T-helper 2 cell treated with Interferon-gamma antibody and Interleukin-4, amounts not matched to agents 5 μg/mL and 100 μg/mL, for 36 hours (primary cell): ENCODE data around the gene PHAF1.
"Not testable (repeated sequence)": the region's sequence is repeated elsewhere in the genome, so short reads cannot be mapped to it uniquely, and the experiment has no call there.

Experiments
- DNase-seq: peaks from one replicate; pipeline ENCODE4 v3.0.0; 2021; ENCODE audit warnings: low spot score
- H3K27ac Mint-ChIP-seq: one replicate; pipeline ENCODE4 v1.8.0; 2021; ENCODE audit warnings: mild to moderate bottlenecking, mixed read lengths
- H3K27me3 Mint-ChIP-seq: one replicate; pipeline ENCODE4 v1.8.0; 2021; ENCODE audit warnings: low read depth, mixed read lengths
- H3K36me3 Mint-ChIP-seq: one replicate; pipeline ENCODE4 v1.8.0; 2021; ENCODE audit warnings: low read depth, mixed read lengths
- H3K4me1 Mint-ChIP-seq: one replicate; pipeline ENCODE4 v1.8.0; 2021; ENCODE audit warnings: low read depth, mixed read lengths
- H3K4me3 Mint-ChIP-seq: one replicate; pipeline ENCODE4 v1.8.0; 2022; ENCODE audit warnings: mild to moderate bottlenecking, moderate library complexity, mixed read lengths
- H3K9me3 Mint-ChIP-seq: one replicate; pipeline ENCODE4 v1.8.0; 2021; ENCODE audit warnings: mixed read lengths

PHAF1 gene

GRCh38 chr16:67114793-67115192 is 5.1 kb downstream of the PHAF1 start:
- H3K4me1 Mint-ChIP-seq = peaks cover 11% of the 10 kb centered on the region
- no peak overlapping the region for H3K4me3 Mint-ChIP-seq
- no peak overlapping the region for H3K27ac Mint-ChIP-seq

DNA sequence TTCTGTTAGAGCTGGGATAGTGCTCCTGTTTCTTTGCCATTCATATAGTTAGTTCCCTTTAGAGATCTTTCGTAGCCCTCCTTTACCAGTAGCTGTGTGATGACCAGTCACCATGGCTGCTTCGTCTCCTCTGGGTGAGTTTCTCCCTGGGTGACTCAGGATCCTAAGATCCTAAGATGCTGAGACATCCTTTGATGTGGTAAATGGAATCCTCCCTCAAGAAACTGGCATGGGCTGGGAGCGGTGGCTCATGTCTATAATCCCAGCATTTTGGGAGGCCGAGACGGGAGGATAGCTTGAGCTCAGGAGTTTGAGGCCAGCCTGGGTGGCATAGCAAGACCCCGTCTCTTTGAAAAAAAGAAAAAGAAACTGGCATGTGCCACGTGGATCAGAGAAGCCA is 5.9 kb downstream of the PHAF1 start:
- DNase-seq = no peak
- H3K27me3 Mint-ChIP-seq = no peaks in the 10 kb centered on the region
- H3K27ac Mint-ChIP-seq = no peak overlapping the region
- H3K4me1 Mint-ChIP-seq = peaks cover 11% of the 10 kb centered on the region
- peaks cover 3% of the 10 kb centered on the region for H3K36me3 Mint-ChIP-seq
- no peaks in the 10 kb centered on the region for H3K9me3 Mint-ChIP-seq
- no peak overlapping the region for H3K4me3 Mint-ChIP-seq

More at GRCh38 chr16:67114793-67115192, 5.1 kb downstream of the PHAF1 start:
- DNase-seq = no peak
- no peaks in the 10 kb centered on the region for H3K9me3 Mint-ChIP-seq
- H3K27me3 Mint-ChIP-seq = no peaks in the 10 kb centered on the region
- H3K36me3 Mint-ChIP-seq = no peaks in the 10 kb centered on the region

- Mint-ChIP-seq H3K4me3 (no peak overlapping the region), H3K9me3 (no peaks in the 10 kb centered on the region), H3K4me1 (peaks cover 4% of the 10 kb centered on the region), H3K27me3 (no peaks in the 10 kb centered on the region), H3K36me3 (peaks cover 5% of the 10 kb centered on the region), H3K27ac (no peak overlapping the region)
- DNase-seq = no peak
Measured at GRCh38 chr16:67116388-67117311, 6.9 kb downstream of the PHAF1 start.

DNA sequence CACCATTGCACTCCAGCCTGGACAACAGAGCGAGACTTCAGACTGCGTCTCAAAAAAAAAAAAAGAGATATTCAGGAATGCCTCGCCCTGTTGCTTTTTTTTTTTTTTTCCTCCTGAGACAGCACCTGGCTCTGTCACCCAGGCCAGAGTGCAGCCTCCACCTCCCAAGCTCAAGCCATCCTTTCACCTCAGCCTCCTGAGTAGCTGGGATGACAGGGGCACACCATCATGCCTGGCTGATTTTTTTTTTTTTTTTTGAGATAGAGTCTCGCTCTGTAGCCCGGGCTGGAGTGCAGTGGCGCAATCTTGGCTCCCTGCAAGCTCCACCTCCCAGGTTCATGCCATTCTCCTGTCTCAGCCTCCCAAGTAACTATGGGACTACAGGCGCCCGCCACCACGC is 8.0 kb downstream of the PHAF1 start:
- peaks cover 4% of the 10 kb centered on the region for H3K4me1 Mint-ChIP-seq
- no peaks in the 10 kb centered on the region for H3K27me3 Mint-ChIP-seq
- H3K4me3 Mint-ChIP-seq = no peak overlapping the region
- H3K36me3 Mint-ChIP-seq = peaks cover 5% of the 10 kb centered on the region
- H3K9me3 Mint-ChIP-seq = no peaks in the 10 kb centered on the region
- no peak overlapping the region for H3K27ac Mint-ChIP-seq
- no peak for DNase-seq

GRCh38 chr16:67120025-67120424 is 10.3 kb downstream of the PHAF1 start:
- Mint-ChIP-seq H3K36me3 (peaks cover 14% of the 10 kb centered on the region), H3K27ac (no peak overlapping the region), H3K27me3 (no peaks in the 10 kb centered on the region), H3K9me3 (no peaks in the 10 kb centered on the region), H3K4me3 (no peak overlapping the region), H3K4me1 (peaks cover 3% of the 10 kb centered on the region)
- DNase-seq = no peak

DNA sequence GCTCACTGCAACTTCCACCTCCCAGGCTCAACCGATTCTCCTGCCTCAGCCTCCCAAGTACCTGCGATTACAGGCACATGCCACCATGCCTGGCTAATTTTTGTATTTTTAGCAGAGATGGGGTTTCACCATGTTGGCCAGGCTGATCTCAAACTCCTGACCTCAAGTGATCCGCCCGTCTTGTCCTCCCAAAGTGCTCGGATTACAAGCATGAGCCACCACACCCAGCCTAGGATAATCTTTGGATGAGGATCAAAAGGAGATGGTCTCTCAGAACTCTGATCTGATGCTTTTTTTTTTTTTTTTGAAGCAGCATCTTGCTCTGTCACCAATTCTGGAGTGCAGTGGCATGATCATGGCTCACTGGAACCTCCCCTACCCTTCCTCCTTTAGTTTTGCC is 13.1 kb downstream of the PHAF1 start:
- H3K4me1 Mint-ChIP-seq, H3K9me3 Mint-ChIP-seq, H3K27me3 Mint-ChIP-seq, H3K27ac Mint-ChIP-seq, DNase-seq, H3K4me3 Mint-ChIP-seq: not testable (repeated sequence)
- peaks cover 22% of the 10 kb centered on the region for H3K36me3 Mint-ChIP-seq

GRCh38 chr16:67128417-67128816 is 18.7 kb downstream of the PHAF1 start:
- Mint-ChIP-seq H3K4me3 (no peak overlapping the region), H3K27ac (no peak overlapping the region), H3K9me3 (no peaks in the 10 kb centered on the region), H3K4me1 (no peaks in the 10 kb centered on the region), H3K36me3 (peaks cover 30% of the 10 kb centered on the region), H3K27me3 (no peaks in the 10 kb centered on the region)
- no peak for DNase-seq

DNA sequence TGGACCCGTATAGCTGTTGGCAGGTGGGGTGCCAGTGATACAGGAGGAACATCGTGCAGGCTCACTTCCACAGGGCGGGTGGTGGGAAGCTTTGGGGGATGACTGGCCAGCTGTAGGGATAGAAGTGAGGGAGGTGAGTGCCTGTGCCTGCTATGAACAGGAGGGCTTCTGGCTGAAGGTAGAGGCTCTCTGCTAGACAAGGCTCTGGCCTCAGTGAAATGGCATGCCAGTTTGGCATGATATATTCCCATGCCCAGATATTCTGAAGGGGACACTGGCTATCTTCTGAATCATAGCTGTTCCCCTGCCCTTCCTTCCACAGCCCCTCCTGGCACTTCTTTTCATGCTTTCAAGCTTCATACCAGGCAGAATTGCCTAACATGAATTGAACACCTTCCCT is 19.1 kb downstream of the PHAF1 start:
- Mint-ChIP-seq H3K27ac (no peak overlapping the region), H3K36me3 (peaks cover 27% of the 10 kb centered on the region), H3K4me1 (no peaks in the 10 kb centered on the region), H3K27me3 (no peaks in the 10 kb centered on the region), H3K4me3 (no peak overlapping the region), H3K9me3 (no peaks in the 10 kb centered on the region)
- DNase-seq = no peak

DNA sequence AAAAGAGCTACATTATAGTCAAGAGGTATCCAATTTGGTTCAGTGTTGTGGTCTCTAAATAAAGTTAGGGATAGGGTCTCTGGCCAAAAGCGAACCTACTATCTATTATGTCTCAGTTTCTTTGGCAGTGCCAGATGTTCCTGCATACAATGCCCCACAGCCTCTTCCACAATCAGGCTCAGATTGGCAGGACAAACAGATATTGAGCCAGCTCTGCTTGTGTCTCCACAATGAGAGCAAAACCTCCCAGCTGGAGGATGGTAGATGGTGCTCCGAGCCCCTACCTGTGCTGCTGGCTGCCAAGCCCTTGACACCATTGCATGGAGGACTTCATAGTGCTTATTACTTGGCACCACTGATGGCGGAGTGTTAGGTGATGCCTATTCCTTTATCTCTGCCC is 19.7 kb downstream of the PHAF1 start:
- no peaks in the 10 kb centered on the region for H3K4me1 Mint-ChIP-seq
- no peak overlapping the region for H3K4me3 Mint-ChIP-seq
- no peak for DNase-seq
- peaks cover 27% of the 10 kb centered on the region for H3K36me3 Mint-ChIP-seq
- H3K27me3 Mint-ChIP-seq = no peaks in the 10 kb centered on the region
- no peak overlapping the region for H3K27ac Mint-ChIP-seq
- no peaks in the 10 kb centered on the region for H3K9me3 Mint-ChIP-seq

DNA sequence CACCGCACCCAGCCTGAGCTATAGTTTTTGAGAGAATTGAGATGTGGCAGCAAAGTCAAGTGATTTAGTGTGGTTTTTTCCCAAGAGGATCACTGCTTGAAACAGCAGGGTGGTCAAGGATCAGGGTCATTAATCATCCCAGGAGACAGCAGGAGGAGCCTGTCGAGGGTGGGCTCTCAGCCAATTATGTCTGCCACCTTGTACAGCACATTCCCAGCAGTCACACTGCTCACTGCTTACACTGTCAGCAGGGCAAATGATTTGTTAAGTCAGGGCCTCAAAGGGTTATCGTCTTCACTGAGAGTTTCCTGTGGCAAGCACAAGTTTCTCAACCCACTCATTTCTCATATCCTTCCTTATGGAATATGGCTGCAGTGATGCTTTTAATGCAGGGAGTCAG is 27.9 kb downstream of the PHAF1 start:
- Mint-ChIP-seq H3K36me3 (peaks cover 32% of the 10 kb centered on the region), H3K27ac (no peak overlapping the region), H3K4me1 (no peaks in the 10 kb centered on the region), H3K27me3 (no peaks in the 10 kb centered on the region), H3K4me3 (no peak overlapping the region), H3K9me3 (no peaks in the 10 kb centered on the region)
- no peak for DNase-seq

DNA sequence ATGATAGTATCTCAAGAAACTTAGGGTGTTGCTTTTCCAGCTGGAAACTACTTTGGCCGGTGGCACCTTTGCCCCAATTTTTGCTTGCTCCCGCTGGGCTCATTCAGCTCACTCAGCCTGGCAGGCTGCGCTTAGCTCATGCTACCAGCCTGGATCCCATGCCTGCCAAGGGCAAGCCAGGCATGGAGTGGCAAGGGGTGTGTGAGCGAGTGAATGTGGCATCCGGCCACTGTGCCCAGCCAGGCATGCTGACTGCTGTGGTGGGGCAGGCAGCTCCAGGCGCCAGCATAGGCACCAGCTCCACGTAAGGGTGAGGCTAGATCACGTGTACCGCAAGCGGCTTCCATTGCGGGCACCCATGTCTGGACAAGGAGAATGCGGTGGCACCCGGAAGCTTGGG is 31.6 kb downstream of the PHAF1 start:
- Mint-ChIP-seq H3K4me1 (no peaks in the 10 kb centered on the region), H3K27me3 (no peaks in the 10 kb centered on the region), H3K36me3 (peaks cover 41% of the 10 kb centered on the region), H3K27ac (no peak overlapping the region), H3K4me3 (no peak overlapping the region), H3K9me3 (no peaks in the 10 kb centered on the region)
- DNase-seq = no peak

DNA sequence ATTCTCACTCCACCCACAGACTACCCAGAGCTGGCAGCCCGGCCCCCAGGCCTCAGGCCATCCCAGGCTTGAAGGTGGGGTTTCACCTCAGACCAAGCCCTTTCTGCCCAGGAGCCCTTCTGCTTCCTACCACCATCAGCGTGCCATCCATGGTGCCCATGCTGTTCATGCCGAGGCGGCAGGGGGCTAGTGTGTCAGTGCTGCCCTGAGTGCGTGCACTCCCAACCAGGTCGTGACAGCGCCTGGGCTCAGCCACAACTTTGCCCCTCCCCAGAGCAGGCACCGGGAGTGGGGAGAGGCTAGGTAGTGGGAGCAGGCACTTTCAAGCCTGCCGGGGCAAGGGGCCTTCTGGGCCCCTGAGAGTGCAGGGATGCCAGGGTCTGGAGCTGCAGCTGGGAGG is 32.6 kb downstream of the PHAF1 start:
- Mint-ChIP-seq H3K27me3 (no peaks in the 10 kb centered on the region), H3K4me1 (no peaks in the 10 kb centered on the region)
- DNase-seq = no peak

GRCh38 chr16:67144943-67145342 is 35.2 kb downstream of the PHAF1 start:
- H3K36me3 Mint-ChIP-seq = peaks cover 53% of the 10 kb centered on the region
- H3K9me3 Mint-ChIP-seq = no peaks in the 10 kb centered on the region
- no peaks in the 10 kb centered on the region for H3K4me1 Mint-ChIP-seq
- H3K27me3 Mint-ChIP-seq = no peaks in the 10 kb centered on the region
- no peak for DNase-seq
- no peak overlapping the region for H3K4me3 Mint-ChIP-seq
- no peak overlapping the region for H3K27ac Mint-ChIP-seq

More for the DNA sequence above, 32.6 kb downstream of the PHAF1 start:
- Mint-ChIP-seq H3K4me3 (no peak overlapping the region), H3K27ac (no peak overlapping the region), H3K9me3 (no peaks in the 10 kb centered on the region), H3K36me3 (peaks cover 39% of the 10 kb centered on the region)

- peaks cover 45% of the 10 kb centered on the region for H3K36me3 Mint-ChIP-seq
- no peak for DNase-seq
- H3K4me3 Mint-ChIP-seq = no peak overlapping the region
- no peaks in the 10 kb centered on the region for H3K9me3 Mint-ChIP-seq
- H3K4me1 Mint-ChIP-seq = no peaks in the 10 kb centered on the region
- no peak overlapping the region for H3K27ac Mint-ChIP-seq
- no peaks in the 10 kb centered on the region for H3K27me3 Mint-ChIP-seq
Measured at GRCh38 chr16:67145746-67146145, 36.0 kb downstream of the PHAF1 start.
